ENCODE results near the gene CPNE7. TPM values are rescaled to one million over a fixed set of nuclear protein-coding genes. Genes with fewer than 3 reads are reported as not detected.

CPNE7 gene
- total RNA-seq, 1 experiment from 2014 or later, result 5.1 TPM

DNA sequence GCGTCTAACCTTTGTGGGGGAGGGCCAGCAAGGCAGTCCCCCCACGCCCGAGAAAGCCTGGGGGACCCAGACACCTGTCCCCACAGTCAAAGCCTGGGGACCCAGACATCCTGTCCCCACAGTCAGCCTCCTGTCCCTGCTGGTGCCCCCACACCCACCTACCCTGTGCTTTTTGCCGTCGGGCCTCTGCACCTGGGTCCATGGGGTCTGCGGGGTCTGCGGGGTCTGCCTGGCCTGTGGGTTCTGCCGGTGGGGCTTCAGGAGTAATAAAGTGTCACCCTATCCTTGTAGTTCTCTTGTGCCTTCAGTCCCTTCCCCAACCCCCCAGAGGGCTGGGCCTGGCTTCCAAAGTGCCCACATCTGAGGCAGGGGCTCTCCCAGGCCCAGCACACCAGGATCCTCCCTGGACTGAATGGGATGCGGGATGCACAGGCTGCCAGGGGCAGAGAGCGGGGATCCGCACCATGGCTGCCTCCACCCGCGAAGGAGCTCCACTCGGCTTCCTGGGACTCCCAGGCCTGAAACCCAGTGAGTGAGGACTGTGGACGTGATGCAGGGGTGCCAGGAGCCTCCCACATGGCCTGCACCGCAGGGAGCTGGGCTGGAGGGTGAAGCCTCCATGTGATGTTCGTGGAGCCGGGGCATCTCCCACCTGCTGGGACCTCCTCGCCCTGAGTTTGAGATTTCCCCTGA lies 21.5 kb downstream of the CPNE7 start:
- in situ Hi-C loops (cut with HindIII; ENCODE audit: low sequenced_read_pairs), result no loop called here
- no peak for DNase-seq (ENCODE audit: low spot score)

DNA sequence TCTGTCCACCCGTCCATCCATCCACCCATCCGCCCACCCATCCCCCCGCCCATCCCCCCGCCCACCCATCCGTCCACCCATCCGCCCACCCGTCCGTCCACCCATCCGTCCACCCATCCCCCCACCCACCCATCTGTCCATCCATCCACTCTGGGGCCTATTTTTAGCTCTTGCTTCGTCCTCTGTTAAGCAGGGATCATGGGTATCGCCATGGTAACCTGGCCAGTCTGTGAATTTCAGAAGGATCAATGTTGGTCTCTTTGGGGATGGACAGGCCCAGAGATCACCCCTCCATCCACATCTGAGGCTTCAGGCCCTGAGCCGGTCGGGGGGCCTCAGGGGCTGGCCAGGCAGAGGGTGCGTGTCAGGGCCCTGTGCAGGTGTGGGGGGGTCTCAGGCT lies 22.6 kb downstream of the CPNE7 start:
- DNase-seq (ENCODE audit: low spot score), result no peak
- in situ Hi-C loops (cut with HindIII; ENCODE audit: low sequenced_read_pairs), result no loop called here

DNA sequence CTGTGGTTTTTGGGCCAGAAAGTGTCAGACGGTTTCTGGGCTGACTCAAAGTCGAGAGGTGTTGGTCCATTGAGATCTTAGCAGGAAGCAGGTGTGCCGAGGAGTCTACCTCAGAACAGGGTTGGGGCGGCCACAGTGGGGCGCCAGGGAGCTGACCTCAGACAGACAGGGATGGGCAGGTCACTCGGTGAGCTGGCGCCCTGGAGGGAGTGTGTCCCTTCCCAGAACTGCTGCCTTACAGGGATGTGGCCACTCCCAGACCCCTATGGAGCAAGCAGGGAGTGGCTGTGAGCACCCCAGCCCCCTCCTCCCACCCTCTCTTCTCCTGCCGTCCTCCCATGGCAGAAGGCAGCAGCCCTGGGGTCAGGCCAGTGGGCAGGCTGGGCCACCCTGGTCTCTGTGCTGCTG lies 23.9 kb downstream of the CPNE7 start:
- DNase-seq (ENCODE audit: low spot score), result no peak

DNA sequence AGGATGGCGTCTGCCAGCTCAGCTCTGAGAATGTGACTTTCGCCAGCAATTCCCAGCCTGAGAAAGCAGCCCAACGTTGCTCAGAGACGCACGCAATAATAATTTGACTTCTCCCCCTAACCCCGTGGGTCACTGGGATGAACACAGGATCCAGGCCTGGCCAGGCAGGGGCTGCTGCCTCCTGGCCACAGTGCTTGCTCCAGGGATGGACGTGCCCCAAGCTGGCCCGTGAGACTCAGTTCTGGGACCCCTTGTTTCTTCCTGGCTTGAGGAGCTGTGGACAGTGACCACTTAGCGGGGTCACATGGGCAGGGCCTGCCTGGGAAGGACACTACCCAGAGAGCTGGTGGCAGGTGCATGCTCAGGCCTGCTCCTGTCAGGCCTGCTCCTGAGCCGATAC lies 24.3 kb downstream of the CPNE7 start:
- DNase-seq (ENCODE audit: low spot score), result no peak
- in situ Hi-C loops (cut with HindIII; ENCODE audit: low sequenced_read_pairs), result no loop called here

More for the DNA sequence above, 23.9 kb downstream of the CPNE7 start:
- in situ Hi-C loops (cut with HindIII; ENCODE audit: low sequenced_read_pairs), result no loop called here

DNA sequence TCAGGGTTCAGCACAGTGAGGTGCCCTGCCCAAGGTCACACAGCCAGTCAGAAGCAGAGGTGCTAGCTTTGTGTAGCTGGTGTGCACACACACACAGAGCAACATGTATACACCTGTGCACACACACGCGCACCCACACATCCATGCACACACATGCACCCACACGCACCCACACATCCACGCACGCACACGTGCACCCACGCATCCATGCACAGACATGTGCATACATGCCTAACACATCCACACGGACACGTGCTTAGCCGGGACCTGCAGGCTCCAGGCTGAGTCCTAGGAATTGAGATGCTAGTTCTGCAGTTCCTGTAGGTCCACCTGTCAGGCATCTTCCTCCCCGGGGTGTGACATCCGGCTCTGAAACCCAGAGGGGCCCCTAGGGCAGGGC lies 24.9 kb downstream of the CPNE7 start:
- DNase-seq (ENCODE audit: low spot score), result no peak
- in situ Hi-C loops (cut with HindIII; ENCODE audit: low sequenced_read_pairs), result no loop called here

DNA sequence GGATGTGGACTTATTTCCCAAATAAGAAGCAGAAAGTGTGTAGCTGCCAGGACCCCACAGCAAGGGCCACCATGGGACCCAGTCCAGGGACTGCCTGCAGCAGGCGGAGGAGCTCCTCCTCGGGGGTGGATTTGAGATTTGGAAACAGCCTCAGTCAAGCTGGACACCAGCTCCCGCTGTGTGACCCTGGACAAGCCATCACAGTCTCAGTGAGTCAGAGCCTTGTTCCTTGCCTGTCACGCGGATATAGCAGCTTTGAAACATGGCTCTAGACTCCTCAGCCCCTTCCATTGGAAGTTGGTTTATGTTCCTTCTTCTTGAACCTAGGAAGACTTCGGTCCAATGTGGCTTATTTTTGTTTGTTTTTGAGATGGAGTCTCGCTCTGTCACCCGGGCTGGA lies 25.4 kb downstream of the CPNE7 start:
- in situ Hi-C loops (cut with HindIII; ENCODE audit: low sequenced_read_pairs), result no loop called here
- DNase-seq (ENCODE audit: low spot score), result no peak

DNA sequence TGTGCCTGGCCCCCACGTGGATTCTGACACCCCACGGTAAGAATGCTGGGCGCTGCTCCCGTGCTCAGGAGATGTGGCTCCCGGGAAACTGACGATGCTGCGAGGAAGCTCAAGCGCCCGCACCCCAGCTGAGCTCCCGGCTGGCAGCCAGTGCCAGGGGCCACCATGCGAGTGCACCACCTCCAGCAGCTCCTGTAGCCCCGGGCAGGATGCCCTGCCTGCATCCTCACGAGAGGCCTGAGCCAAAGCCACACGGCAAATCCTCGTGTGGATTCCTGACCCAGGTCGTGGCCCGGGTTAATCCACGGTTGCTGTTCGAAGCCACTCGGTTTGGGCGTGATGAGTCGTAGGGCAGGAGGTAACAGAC lies 26.3 kb downstream of the CPNE7 start:
- DNase-seq (ENCODE audit: low spot score), result no peak
- in situ Hi-C loops (cut with HindIII; ENCODE audit: low sequenced_read_pairs), result no loop called here

DNA sequence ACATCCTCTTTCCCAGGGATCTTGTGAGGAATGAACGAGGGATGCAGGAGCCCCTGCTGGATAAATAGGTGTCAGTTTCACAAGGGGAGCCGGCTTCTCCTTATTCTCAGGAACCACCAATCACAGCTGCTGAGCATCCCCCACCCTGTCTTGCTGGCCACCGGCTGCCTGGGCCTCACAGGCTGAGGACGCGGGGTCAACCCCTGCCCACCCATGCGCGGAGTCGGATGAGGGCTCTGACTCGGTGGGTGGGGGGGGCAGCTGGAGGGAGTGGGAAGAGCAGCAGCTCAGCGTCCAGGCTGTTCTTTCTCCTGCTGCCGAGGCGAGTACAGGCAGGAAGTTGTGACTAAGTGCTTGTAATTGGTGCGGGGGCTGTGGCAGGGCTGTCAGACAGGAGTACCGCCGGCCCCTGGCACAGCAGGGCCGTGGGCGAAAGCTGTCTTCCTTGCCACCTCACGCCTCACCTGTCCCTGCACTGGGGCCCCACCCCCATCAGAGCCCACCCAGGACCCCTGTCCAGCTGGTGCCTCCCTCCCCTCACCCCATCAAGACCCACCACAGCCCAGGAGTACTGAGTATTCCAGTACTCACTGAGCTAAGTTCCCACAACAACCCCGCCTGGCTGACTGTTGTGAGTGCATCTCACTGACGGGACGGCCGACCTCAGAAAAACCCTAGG lies 26.9 kb downstream of the CPNE7 start:
- in situ Hi-C loops (cut with HindIII; ENCODE audit: low sequenced_read_pairs), result no loop called here
- no peak for DNase-seq (ENCODE audit: low spot score)

DNA sequence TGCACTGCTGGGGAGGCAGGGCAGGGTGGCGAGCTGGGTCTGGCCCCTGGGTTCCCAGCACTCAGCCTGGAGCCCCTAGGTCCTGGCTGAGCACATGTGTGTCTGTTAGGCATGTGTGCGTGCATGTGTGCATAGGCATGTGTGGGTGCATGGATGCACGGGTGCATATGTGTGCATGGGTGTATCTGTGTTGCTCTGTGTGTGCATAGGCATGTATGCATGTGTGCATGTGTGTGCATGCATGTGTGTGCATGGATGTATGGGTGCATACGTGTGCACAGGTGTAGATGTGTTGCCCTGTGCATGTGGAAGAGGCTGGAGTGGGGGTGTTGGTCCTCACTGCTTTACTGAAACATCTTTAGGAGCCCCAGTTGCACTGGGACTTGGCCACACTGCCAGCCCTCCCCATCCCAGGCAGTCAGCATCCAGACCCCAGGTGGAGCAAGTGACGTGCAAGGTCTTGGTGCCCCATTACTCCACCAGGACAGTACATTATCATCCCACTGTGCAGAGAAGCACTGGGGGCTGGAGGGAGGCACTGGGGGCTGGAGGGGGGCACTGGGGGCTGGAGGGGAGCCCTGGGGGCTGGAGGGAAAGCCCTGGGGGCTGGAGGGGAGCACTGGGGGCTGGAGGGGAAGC lies 27.5 kb downstream of the CPNE7 start:
- in situ Hi-C loops (cut with HindIII; ENCODE audit: low sequenced_read_pairs), result no loop called here
- DNase-seq (ENCODE audit: low spot score), result no peak

DNA sequence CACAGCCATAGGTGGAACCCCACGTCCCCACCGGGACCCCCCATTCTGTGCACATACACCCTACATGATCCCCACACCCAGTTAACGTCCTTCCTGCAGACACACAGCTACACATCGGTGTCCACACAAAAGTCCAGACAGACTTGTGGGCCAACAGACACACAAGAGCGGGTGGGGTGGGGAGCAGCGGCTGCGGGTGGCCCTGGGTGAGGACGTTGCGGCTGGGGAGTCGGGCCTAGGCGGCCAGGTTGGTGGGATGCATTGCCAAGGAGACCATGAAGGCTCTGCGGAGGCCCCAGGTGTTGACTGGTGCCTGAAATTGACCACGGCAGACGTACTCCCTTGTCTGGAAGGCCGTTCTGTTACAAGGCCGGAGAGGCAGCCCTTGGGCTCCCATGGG lies 29.2 kb downstream of the CPNE7 start:
- no peak for DNase-seq (ENCODE audit: low spot score)
- in situ Hi-C loops (cut with HindIII; ENCODE audit: low sequenced_read_pairs), result no loop called here

DNA sequence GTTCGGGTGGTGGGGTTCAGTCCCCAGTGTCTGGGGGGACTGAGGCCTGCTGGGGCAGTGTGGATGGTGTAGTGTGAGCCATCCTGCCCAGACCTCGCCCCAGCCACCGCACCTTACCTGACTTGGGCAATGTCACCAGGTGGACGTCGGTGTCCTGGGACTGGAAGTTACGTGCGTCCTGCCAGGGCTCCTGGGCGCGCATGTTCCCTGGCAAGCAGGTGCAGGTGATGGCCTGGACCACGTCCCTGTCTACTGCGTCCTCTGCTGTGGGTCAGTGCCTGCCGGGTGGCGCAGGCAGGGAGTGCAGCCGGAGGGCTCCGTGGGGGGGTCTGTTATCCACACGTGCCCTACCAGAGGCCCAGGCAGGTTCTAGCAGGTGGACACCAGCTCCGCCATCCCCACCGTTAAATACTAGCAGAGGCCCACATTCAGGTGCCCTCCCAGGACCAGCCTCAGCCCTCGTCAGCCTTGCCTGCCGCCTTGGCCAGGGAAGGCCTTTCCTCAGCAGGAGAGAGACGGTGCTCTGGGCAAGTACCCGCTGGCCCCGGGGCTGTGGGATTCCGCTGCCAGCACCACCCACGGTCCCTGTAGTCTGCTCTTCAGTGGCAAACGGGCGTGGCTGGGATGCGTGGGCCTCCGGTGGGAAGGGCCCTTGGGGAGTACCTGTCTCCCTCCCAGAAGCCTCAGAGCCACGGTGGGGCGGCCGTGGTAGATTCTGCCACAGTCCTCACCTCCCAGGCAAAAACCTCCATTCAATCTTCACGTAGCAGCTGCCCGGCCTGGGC lies 29.8 kb downstream of the CPNE7 start:
- DNase-seq (ENCODE audit: low spot score), result no peak
- in situ Hi-C loops (cut with HindIII; ENCODE audit: low sequenced_read_pairs), result no loop called here

DNA sequence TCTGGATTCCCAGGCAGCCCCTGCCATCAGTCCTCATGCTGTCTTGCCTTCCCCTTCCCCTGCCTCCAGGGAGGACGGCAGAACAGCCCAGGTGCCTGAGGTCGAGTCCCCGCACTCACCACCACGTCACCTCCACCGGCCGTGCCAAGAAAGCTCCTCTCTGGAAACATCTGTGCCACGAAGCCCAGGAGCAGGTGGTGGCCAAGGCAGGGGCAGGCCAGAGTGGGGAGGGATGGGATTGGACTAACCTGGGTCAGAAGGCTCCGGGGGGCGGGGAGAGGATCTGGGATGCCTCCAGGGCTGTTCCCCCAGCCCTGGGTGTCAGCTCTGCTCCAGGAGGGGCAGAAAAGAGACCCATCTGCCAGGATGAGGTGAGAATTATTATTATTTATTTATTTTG lies 30.4 kb downstream of the CPNE7 start:
- DNase-seq (ENCODE audit: low spot score), result no peak
- in situ Hi-C loops (cut with HindIII; ENCODE audit: low sequenced_read_pairs), result no loop called here

DNA sequence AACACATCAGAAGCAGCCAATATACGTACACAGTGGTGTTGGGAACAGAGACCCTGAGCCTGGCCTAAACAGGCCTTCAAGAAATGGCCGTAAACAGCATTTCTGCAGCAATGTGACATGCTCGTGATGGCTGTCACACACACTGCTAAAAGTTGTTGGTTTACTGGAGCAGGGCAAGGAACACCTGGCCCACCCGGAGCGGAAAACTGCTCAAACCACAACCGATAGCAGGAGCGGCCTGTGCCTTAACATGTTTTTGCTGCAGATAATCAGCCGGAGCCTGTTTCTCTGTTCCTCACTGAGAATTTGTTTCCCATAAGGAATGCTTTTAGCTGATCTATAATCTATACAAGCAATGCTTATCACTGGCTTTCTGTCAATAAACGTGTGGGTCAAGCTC lies 31.9 kb downstream of the CPNE7 start:
- in situ Hi-C loops (cut with HindIII; ENCODE audit: low sequenced_read_pairs), result no loop called here

DNA sequence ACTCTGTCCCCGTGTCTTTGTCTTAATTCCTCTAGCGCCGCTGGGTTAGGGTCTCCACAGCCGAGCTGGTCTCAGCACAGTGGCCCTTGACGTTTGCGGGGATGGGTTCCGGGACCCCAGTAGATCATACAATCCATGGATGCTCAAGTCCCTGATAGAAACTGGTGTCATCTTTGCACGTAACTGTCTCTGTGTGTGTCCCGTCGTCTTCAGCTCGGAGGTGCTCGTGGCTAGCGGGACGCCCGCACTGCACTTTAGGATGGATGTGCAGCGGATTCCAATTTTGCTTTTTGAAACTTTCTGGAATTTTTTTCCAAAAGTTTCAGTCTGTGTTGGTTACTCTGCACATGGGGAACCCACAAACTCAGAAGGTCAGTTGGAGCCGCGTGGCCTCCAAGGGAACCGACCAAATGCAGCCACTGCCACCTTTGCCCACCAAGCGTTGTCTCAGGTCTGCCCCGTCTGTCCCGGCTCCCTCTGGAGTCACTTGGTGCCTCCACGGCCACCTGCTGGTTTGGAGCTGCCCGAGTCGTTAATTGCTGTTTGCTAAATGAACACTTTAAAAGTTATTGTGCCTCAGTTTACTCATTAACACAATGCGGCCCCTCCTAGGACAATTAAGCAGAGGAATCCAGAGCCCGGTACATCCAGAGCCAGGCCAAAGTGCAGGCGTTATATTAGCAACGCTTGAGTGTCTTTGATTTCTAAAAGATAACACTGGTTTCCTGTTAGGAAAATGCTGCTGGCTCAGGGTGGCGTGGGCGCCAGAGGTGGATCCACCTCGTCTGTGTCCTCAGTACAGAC lies 32.6 kb downstream of the CPNE7 start:
- DNase-seq (ENCODE audit: low spot score), result no peak
- in situ Hi-C loops (cut with HindIII; ENCODE audit: low sequenced_read_pairs), result no loop called here

More for the DNA sequence above, 31.9 kb downstream of the CPNE7 start:
- DNase-seq (ENCODE audit: low spot score), result no peak

DNA sequence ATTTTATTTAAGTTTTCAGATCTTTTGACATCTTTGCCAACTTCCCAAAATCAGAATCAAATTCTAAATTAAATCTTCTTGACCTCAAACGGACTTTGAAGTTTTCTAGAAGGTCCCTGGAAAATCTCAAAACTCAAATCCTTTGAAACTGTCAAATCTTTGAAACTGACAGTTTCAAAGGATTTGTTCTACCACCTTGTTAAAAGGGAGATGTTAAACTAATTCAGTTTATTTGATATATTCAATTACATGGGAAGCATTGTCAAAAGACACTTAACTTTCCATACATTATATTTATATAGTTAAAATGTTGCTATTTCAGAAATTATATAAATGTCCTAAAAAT lies 34.5 kb downstream of the CPNE7 start:
- no peak for DNase-seq (ENCODE audit: low spot score)
- in situ Hi-C loops (cut with HindIII; ENCODE audit: low sequenced_read_pairs), result no loop called here

DNA sequence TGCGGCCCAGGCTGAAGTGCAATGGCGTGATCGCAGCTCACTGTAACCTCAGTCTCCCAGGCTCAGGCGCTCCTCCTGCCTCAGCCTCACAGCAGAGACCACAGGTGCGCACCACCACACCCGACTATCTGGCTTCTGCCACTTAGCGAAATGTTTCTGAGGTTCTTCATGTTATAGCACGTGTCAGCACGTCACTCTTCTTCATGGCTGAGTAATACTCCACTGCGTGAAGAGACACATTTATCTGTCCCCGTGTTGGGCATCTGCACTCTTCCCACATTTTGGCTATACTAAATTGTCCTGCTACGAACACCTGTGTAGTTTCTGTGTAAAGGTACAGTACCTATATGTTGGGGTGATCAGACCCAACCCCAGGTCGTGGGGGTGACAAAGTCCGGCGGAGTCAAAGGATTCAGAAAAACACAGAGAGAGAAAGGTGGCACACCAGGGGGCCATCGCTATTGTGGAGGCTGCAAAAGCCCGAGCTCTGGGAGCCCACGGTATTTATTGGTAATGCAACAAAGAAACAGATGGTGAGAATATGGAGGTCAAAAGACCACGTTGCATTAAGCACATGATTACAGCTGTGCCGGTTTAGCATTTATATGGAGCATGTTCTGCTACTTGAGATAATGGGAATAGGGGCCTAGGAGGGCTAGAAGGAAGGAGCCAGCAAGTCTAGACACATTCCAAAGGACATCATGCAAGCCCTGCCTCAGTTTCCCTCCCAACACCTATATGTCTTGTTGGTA lies 37.0 kb downstream of the CPNE7 start:
- in situ Hi-C loops (cut with HindIII; ENCODE audit: low sequenced_read_pairs), result no loop called here
- DNase-seq (ENCODE audit: low spot score), result no peak

DNA sequence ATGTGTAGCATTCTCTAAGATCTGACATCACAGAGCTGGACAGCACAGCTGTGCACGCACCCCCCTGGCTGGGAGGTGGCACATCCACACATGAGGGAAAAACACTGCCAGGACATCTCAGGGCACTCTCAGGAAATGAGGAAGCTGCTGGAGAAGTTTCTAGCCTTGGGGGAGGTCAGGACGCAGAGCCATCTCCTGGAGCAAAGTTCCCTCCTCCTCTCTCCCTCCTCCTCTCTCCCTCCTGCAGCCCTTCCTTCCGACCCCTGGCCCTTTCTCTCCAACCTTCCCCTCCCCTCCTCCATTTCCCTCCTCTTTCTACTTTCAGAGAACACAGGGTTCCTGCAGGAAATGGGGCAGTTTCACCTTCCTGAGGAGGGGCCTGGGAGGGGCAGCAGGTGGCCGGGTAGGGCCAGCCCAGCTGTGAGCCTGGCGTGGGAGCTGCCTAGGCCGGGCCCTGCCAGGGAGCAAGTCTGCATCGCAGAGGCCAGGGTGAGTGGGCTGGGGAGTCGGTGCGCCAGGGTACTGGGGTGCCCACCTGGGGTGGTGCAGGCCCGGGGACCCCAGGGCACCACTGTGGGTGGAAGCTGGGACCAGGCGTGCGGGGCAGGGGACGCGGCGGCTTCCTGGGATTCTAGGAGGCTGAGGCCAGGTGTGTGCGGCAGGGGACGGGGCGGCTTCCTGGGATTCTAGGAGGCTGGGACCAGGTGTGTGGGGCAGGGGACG lies 37.8 kb downstream of the CPNE7 start, which contains the start of gene DPEP1:
Gene DPEP1, plus strand, starts transcription at position 412 of the 723 bp plus-strand sequence. CDS start 16,769 bp downstream, outside the sequence.
- no peak for DNase-seq (ENCODE audit: low spot score)
- in situ Hi-C loops (cut with HindIII; ENCODE audit: low sequenced_read_pairs), result no loop called here

DNA sequence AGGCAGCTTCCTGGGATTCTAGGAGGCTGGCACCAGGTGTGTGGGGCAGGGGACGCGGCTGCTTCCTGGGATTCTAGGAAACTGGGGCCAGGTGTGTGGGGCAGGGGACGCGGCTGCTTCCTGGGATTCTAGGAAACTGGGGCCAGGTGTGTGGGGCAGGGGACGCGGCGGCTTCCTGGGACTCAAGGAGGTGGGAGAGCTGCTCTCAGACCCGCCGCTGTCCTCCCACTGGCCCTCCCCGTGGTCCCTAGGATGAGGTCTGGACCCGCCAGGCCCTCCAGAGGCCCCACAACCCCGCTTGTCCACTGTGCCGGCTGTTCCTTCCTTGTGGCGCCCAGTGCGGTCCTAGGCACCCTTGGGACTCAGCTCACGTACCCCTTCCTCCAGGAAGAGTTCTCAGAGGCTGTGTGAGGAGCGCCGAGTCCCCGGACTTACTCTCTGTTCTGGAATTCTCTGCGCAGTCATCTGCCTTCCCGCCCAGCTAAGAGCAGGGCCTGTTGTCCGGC lies 38.4 kb downstream of the CPNE7 start:
- no peak for DNase-seq (ENCODE audit: low spot score)
- in situ Hi-C loops (cut with HindIII; ENCODE audit: low sequenced_read_pairs), result no loop called here

Measured in G401 (cell line).